Fibroblast of skin of left quadriceps (primary cell): Measurements from ENCODE around the gene FOXE1.

Experiments
- DNase-seq, 2 experiments: peaks; one replicate each; pipeline ENCODE4 v3.0.0-alpha.2; 2013; ENCODE audit warnings: low read depth in 2 of 2

FOXE1 gene

GRCh38 chr9:97866300-97866699, 13.3 kb downstream of the FOXE1 start:
- no peak for DNase-seq

GRCh38 chr9:97866848-97867247, 13.8 kb downstream of the FOXE1 start:
- no peak for DNase-seq

GRCh38 chr9:97868859-97869258, 15.8 kb downstream of the FOXE1 start:
- no peak for DNase-seq

GRCh38 chr9:97873425-97873824, 20.4 kb downstream of the FOXE1 start:
- no peak for DNase-seq

DNA sequence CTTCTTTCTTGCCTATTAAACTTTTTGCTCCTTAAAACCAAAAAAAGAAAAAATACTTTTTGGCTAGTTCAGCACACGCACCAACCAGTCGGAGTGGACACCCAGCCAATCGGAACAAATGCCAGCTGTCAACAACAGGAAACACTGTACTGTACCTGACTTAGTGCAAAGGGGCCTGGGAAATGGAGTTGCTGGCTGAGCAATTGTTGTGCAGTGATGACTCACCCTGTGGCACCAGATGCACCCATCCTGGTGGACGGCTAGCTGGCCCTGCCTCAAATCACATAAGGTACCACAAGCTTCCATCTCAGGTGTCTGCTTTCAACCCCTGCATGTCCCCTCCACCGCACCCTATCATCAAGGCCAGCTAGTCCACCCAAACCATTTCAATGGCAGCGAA, 20.9 kb downstream of the FOXE1 start:
- DNase-seq, result no peak

DNA sequence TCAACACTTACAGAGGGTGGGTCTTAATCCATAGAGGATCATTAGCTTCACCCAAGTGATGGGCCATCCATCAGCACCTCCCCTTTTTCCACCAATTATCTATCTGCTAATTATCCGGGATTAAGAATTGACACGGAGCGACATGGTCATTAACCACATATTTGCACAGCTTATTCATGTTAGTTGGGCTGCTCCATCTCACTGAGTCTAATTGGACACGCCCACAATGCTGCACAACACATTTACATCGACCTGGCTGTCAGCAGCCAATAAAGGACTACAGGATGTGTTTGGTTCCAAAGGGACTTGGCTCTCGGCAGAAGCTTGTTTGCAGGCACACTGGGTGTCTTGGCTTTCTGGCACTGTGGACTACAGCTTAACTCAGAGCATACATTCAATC, 21.6 kb downstream of the FOXE1 start:
- no peak for DNase-seq

DNA sequence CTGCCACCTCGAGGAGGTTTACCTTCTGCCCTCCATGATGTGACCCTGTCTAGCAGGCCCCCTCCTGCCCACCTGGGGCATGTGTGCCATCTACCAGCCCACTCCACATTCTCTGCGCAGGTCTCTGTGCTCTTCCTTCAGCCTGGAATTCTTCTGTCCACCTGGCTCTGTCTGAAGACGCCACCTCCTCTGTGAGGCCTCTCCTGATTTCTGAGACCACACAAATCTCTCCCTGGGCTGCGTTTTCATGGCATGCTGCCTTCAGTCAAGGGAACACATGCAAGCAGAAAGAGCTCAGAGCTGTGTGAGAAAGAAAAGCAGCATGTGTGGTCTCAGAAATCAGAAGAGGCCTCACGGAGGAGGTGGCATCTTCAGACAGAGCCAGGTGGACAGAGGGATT, 22.1 kb downstream of the FOXE1 start:
- no peak for DNase-seq

GRCh38 chr9:97876061-97876460, 23.0 kb downstream of the FOXE1 start:
- DNase-seq, result no peak

DNA sequence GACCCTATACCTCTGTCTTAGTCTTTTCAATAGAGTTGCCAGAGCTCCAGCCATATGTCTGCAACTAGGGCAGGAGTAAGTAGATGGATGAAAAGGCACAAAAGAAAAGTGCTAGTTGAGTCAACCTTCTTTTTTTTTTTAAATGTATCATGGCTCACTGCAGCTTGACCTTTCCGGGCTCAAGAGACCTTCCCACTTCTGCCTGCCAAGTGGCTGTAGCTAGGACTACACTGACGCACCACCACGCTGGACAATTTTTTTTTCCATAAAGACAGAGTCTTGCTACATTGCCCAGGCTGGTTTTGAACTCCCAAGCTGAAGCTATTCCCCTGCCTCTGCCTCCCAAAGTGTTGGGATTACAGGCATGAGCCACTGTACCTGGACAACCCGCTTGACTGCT, 27.3 kb downstream of the FOXE1 start:
- DNase-seq, result no peak

- no peak for DNase-seq
Measured at GRCh38 chr9:97889941-97890887, 37.2 kb downstream of the FOXE1 start.

DNA sequence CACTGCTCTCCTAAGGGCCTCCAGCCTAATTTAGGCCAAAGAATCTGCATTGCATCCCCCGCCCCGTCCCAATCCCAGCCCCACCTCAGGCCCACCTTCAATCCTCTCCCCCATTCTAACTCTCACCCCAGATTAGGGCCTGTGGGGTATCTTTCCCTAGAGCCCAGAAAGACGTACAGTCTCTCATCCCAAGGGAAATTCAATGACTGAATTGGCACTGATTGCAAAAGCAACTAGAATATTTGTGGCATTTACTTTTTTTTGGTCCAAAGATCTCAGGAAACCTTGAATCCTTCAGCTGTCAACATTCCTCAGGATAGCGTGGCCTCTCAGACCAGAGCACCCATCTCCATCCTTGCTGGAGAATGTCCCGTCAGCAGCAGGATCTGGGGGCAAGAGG, 38.7 kb downstream of the FOXE1 start:
- no peak for DNase-seq

DNA sequence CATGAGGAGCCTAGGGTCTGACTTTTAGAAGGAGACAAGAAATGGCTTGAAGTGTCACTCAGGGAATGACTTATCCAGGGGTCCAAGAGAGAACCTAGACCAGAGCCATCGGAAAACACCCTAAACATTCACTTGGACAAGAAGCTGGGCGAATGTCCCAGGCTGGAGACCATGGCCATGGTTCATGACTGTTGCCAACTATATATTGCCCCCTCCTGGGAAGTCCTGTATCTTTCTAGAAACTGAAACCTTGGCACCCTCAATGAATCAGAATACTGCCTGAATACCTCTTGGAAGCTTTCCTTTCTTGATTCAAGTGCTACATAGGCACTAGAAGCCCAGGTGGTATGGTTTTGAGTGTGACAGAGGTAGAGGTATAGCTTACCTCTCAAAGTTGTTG, 39.4 kb downstream of the FOXE1 start:
- no peak for DNase-seq

DNA sequence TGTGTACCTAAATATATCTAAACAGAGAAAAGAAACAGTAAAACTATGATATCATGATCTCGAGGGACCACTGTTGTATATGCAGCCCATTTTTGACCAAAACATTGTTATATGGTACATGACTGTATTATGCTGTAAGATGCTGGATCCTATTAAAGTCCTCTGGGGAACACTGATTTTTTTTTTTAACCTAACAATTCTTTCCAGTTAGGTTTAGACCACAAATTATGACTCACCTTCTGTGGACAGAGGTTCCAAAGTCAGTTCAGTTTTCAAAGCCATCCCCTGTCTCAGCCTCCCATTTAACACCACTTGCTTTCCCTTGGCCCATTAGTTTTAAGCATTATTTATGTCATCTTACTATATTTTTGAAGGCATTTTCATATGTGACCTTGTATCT, 42.2 kb downstream of the FOXE1 start:
- DNase-seq, result peak in 1 of 2 experiments; percentile 21

- no peak for DNase-seq
Measured at GRCh38 chr9:97895695-97896332, 42.8 kb downstream of the FOXE1 start.

DNA sequence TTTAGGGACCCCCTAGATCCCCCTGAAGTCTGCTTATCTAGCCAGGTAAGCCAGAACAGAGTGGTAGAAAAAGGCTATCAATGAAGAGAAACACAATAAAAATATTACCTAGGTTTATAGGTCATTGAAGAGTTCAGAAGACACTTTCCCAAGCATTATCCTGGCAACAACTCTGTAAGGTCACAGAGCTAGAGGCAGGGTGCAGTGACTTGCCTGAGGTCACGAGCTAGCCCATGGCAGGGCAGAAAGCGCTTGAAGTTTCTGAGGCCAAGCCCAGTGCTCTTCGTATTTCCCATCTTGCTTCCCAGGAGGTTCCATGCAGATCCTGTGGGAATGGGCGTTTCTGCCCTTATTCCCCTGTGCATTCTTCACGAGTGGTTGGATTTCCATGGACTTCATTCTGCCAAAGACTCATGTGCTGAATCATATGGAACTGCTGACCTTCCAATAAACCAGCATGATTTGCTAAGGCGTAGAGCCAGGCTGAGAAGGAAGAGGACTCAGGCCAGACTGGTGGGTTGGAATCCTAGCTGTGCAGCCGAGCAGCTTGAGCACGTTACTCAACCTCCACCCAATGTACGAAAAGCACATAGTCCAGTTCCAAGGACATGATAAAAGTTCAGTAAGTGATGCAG, 47.2 kb downstream of the FOXE1 start:
- DNase-seq, result peak in 1 of 2 experiments; percentile 10

DNA sequence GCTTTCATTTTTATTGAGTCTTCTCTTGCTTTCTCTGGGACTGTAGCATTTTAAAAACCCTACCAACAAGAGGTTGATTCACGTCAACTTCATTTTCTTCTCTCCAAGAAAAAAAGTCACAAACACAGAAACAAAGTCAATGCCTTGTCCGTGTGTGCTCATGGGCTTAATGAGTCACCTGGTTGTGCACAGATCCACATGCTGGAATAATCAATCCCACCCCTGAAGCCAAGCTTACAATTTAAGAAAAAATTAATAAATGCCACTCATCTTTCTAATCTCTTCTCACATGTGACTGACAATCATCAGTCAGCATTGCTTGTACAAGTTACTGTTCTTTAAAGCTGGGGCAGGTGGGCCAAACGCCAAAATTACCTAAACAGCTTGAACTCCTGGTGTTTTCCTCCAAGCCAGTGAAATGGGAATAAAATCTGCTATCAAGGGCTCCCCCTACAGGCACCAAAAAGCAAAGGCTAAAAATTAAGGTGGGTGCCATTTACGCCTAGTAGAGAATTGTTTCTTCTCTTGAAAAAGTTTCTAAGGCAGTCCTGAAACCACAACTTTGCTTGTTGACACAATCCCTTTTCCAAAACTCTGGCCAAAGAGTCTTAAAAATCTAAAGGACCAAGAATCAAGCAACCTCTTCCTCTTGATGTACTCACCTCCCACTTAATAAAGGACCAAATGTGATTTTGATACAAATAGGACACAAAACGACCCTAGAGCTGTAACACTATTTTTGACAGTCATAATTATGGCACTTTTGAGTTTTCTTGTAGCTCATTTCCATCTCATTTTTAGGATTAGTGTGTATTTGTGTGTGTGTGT, 47.9 kb downstream of the FOXE1 start:
- DNase-seq, result peak in 1 of 2 experiments; percentile 36

DNA sequence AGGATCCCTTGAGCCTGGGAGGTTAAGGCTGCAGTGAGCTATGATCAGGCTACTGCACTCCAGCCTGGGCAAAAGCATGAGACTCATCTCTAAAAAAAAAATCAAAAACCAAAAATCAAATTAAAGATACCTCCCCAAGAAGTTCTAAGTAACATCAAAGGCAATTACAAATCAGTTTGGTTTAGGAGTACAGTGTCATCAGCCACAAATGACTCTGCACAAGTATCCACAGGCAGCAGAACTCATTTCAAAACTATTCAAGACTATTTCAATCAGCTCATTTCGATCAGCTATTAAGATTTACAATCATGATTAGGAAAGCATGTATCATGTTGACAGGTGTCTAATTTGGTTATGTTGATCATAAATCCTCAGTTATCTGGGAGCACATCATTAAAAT, 50.2 kb downstream of the FOXE1 start:
- no peak for DNase-seq

DNA sequence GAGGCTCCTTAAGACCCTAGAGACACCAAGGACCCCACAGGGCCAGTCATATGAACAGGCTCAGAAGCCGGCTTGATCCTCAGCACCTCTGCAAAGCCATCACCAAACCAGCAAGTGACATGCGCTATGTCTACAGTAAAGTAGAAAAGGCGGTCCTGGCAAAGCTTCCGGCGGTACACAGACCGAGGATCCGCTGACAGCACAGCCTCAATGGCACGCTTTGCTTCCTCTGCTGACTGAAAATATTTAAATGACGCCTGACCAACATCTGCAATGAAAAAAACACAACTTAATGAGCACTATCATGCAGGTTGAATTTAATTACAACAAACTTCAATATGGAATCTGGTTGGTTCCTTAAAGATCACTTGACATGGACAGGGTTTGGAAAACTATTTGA, 51.7 kb downstream of the FOXE1 start:
- no peak for DNase-seq

GRCh38 chr9:97905228-97905627, 52.2 kb downstream of the FOXE1 start:
- DNase-seq, result no peak
